ENCODE data around the gene AQP11. TPM values are rescaled to one million over a fixed set of nuclear protein-coding genes. Genes with fewer than 3 reads are reported as not detected.

The AQP11 gene
- total RNA-seq, 4 donors from 2014 or later, result 0.18 to 0.19 TPM; not detected in 2

Small RNAs within 50 kb of the gene (small RNA-seq; reads per million reads assigned to genes)
- 0 reads per million in 4 donors for gene RNU7-59P

Other genes starting within 250 kb of the AQP11 start
- gene PAK1, start 115.9 kb upstream of the AQP11 start, total RNA-seq, result 10 to 100 TPM; 17.4 to 41.6 (median 24.8) TPM
- 100 to 1,000 TPM in 2 of 4 donors, 10 to 100 TPM in 2; 27.5 to 140 (median 84.2) TPM for gene CLNS1A, start 47.8 kb downstream of the AQP11 start, total RNA-seq
- 10 to 100 TPM; 14.7 to 37.8 (median 29.1) TPM for gene RSF1, start 230.8 kb downstream of the AQP11 start, total RNA-seq
- gene AAMDC, start 231.2 kb downstream of the AQP11 start, total RNA-seq, result 10 to 100 TPM in 1 of 4 donors, 1 to 10 TPM in 2, under 1 TPM in 1; 0.83 to 15.4 (median 2.2) TPM